HepG2 (cell line): ENCODE results near the gene ZNF318. TPM values are rescaled to one million over a fixed set of nuclear protein-coding genes. Genes with fewer than 3 reads are reported as not detected.

Source experiments
- ATAC-seq: fragments of 200-7000 bp; cut with Tn5 transposase; 3 replicates; pipeline ENCODE4 v1.9.1; 2020; ENCODE audit warnings: mild to moderate bottlenecking, moderate library complexity
- BruUV-seq: library from RNA; stranded (reverse); fragments of 400-500 nt; replicated peaks from 2 replicates; lab custom pipeline; 2021; lab: Mats Ljungman, UMichigan
- CTCF ChIA-PET: fragments of 300-600 bp; formaldehyde crosslinking; extraction: SDS; loops from one replicate; lab custom pipeline; 2021; ENCODE audit warnings: low total read pairs, inconsistent platforms, low intra/inter-chr PET ratio; lab: Yijun Ruan, JAX
- POLR2A ChIA-PET: fragments of 350-600 bp; sonication (Branson Sonifier 250); formaldehyde crosslinking; loops from one replicate; lab custom pipeline; 2020; ENCODE audit warnings: antibody characterized with exemption, inconsistent platforms; lab: Yijun Ruan, JAX
- DNase-seq: peaks from one replicate; pipeline ENCODE4 v3.0.0-alpha.2; 2015; ENCODE audit warnings: low spot score
- FAIRE-seq: peaks from 3 replicates; lab custom pipeline; 2011; peaks lifted over from hg19 to GRCh38; lab: Jason Lieb, UNC
- H2AFZ ChIP-seq: one replicate; pipeline ENCODE4 v1.6.1; 2011; ENCODE audit warnings: low read length, inconsistent platforms
- H3K27ac ChIP-seq: fragments of 300-600 bp; 3 replicates; pipeline ENCODE4 v1.8.0; 2011; ENCODE audit warnings: mixed run types, mild to moderate bottlenecking, mixed read lengths, low read length, inconsistent platforms; ENCODE audit not compliant: insufficient read depth; ENCODE audit errors: extremely low read length
- H3K27me3 ChIP-seq, 2 experiments: fragments of 200-600 bp in 1 of 2; 2 replicates in 1 of 2; 3 replicates in 1 of 2; pipeline versions ENCODE4 v1.6.0 to v1.8.0; 2011; ENCODE audit warnings: low read length in 2 of 2, mild to moderate bottlenecking in 2 of 2, moderate library complexity in 2 of 2, inconsistent platforms in 1 of 2; ENCODE audit not compliant: insufficient read depth in 2 of 2, control insufficient read depth in 1 of 2
- H3K36me3 ChIP-seq, 2 experiments: fragments of 200-600 bp in 1 of 2; replicated peaks in 1 of 2; 2 replicates in 1 of 2; 3 replicates in 1 of 2; pipeline versions ENCODE4 v1.5.1 to v1.8.0; 2011; ENCODE audit warnings: low read length in 2 of 2, inconsistent platforms in 1 of 2; ENCODE audit not compliant: insufficient read depth in 2 of 2, control insufficient read depth in 1 of 2
- H3K4me1 ChIP-seq: 2 replicates; pipeline ENCODE4 v1.5.1; 2012; ENCODE audit warnings: low read length, inconsistent platforms; ENCODE audit not compliant: insufficient read depth
- H3K4me2 ChIP-seq: 2 replicates; pipeline ENCODE4 v1.6.0; 2011; ENCODE audit warnings: low read depth, low read length, inconsistent platforms
- H3K4me3 ChIP-seq, 3 experiments: fragments of 200-600 bp in 1 of 3; sonication (generic), shearing (Covaris generic) in 1 of 3; replicated peaks in 1 of 3; 2 replicates each; pipeline ENCODE4 v1.5.1; 2011 to 2016; ENCODE audit warnings: low read length in 3 of 3, inconsistent platforms in 2 of 3, low read depth in 2 of 3, mild to moderate bottlenecking in 2 of 3, control low read depth in 1 of 3, mixed read lengths in 1 of 3; ENCODE audit not compliant: insufficient read depth in 1 of 3
- H3K79me2 ChIP-seq: one replicate; pipeline ENCODE4 v1.6.1; 2011; ENCODE audit warnings: low read length, inconsistent platforms; ENCODE audit not compliant: insufficient read depth
- H3K9ac ChIP-seq: 2 replicates; pipeline ENCODE4 v1.6.0; 2011; ENCODE audit warnings: mild to moderate bottlenecking, low read depth, low read length, inconsistent platforms; ENCODE audit not compliant: insufficient read depth
- H3K9me3 ChIP-seq: 2 replicates; pipeline ENCODE4 v1.5.1; 2012; ENCODE audit warnings: mild to moderate bottlenecking, low read length
- H4K20me1 ChIP-seq: 2 replicates; pipeline ENCODE4 v1.6.0; 2011; ENCODE audit warnings: inconsistent platforms, mild to moderate bottlenecking, low read length, moderate library complexity; ENCODE audit not compliant: insufficient read depth
- ATF1 ChIP-seq: IDR thresholded peaks from 2 replicates; pipeline ENCODE4 v1.6.1; 2016; ENCODE audit warnings: mild to moderate bottlenecking, control low read depth
- ATM ChIP-seq: fragments of 450-650 bp; IDR thresholded peaks from 2 replicates; pipeline ENCODE4 v1.7.1; 2017; ENCODE audit warnings: mild to moderate bottlenecking, borderline replicate concordance
- CENPT ChIP-seq: sonication (generic); formaldehyde crosslinking; IDR thresholded peaks from 2 replicates; pipeline ENCODE4 v1.8.0; 2022; ENCODE audit warnings: low read depth, mild to moderate bottlenecking, moderate library complexity, missing genetic modification reagents
- E2F5 ChIP-seq: sonication (generic); formaldehyde crosslinking; conservative IDR thresholded peaks from 2 replicates; pipeline ENCODE4 v1.4.0; 2020; ENCODE audit warnings: missing genetic modification reagents
- HIC2 ChIP-seq: sonication (generic); formaldehyde crosslinking; IDR thresholded peaks from 2 replicates; pipeline ENCODE4 v1.9.0; 2022; ENCODE audit warnings: low read depth, missing genetic modification reagents
- KLF6 ChIP-seq: IDR thresholded peaks from 2 replicates; pipeline ENCODE4 v1.8.0; 2016; ENCODE audit warnings: missing biosample characterization, missing genetic modification reagents
- MTA3 ChIP-seq: sonication (generic); formaldehyde crosslinking; IDR thresholded peaks from 2 replicates; pipeline ENCODE4 v1.4.0; 2020; ENCODE audit warnings: missing genetic modification reagents
- PLSCR1 ChIP-seq: sonication (generic); formaldehyde crosslinking; IDR thresholded peaks from 2 replicates; pipeline ENCODE4 v1.5.0; 2020; ENCODE audit warnings: missing genetic modification reagents, mild to moderate bottlenecking, borderline replicate concordance
- THYN1 ChIP-seq: sonication (generic); formaldehyde crosslinking; IDR thresholded peaks from 2 replicates; pipeline ENCODE4 v1.8.1; 2023; ENCODE audit warnings: low read depth, mild to moderate bottlenecking, moderate library complexity, missing genetic modification reagents, borderline replicate concordance
- UBTF ChIP-seq: sonication (generic); formaldehyde crosslinking; IDR thresholded peaks from 2 replicates; pipeline ENCODE4 v1.4.0; 2020; ENCODE audit warnings: mild to moderate bottlenecking, missing genetic modification reagents
- XRCC5 ChIP-seq: fragments of 200-400 bp; formaldehyde crosslinking; optimal IDR thresholded peaks from 2 replicates; pipeline ENCODE3; 2017; ENCODE audit warnings: mild to moderate bottlenecking, low read length
- ZBTB42 ChIP-seq: sonication (generic); formaldehyde crosslinking; IDR thresholded peaks from 2 replicates; pipeline ENCODE4 v1.5.0; 2020; ENCODE audit warnings: mild to moderate bottlenecking, missing genetic modification reagents
- ZFY ChIP-seq: sonication (generic); formaldehyde crosslinking; IDR thresholded peaks from 2 replicates; pipeline ENCODE4 v1.4.0; 2020; ENCODE audit warnings: missing genetic modification reagents
- ZNF230 ChIP-seq: sonication (generic); formaldehyde crosslinking; IDR thresholded peaks from 2 replicates; pipeline ENCODE4 v1.4.0; 2020; ENCODE audit warnings: mild to moderate bottlenecking, missing genetic modification reagents
- ZNF296 ChIP-seq: sonication (generic); formaldehyde crosslinking; conservative IDR thresholded peaks from 2 replicates; pipeline ENCODE4 v1.5.0; 2020; ENCODE audit warnings: mild to moderate bottlenecking, missing genetic modification reagents
- ZNF619 ChIP-seq: sonication (generic); formaldehyde crosslinking; IDR thresholded peaks from 2 replicates; pipeline ENCODE4 v1.4.0; 2020; ENCODE audit warnings: mild to moderate bottlenecking, missing genetic modification reagents
- WGBS: methylation state at CpG from one replicate; pipeline ENCODE4 v1.1.6; 2017; ENCODE audit warnings: low lambda C conversion rate; 5-methylcytosine and 5-hydroxymethylcytosine counted together
- in situ Hi-C: cut with HindIII; loops from 2 replicates; pipeline ENCODE4 v1.10.0; 2017; ENCODE audit warnings: low pct_unique_long_range_greater_than_20kb; ENCODE audit not compliant: extremely low pct_ligation_motif_present
- intact Hi-C: fragments of 100-400 bp; cut with micrococcal nuclease; formaldehyde crosslinking; loops from one replicate; pipeline ENCODE4 v1.10.0; 2022; ENCODE audit not compliant: unreplicated experiment
- polyA plus RNA-seq, 8 experiments: library from polyadenylated mRNA; depleted of rRNA in 3 of 8; stranded (reverse) in 7 of 8; unstranded in 1 of 8; fragments of >200 nt; fragmentation: Illumina TruSeq in 4 of 8; extraction: Trizol in 4 of 8; gene quantifications; 2 replicates each; pipeline versions ENCODE4 v1.2.1 to v1.2.3, GENCODE V29; 2011 to 2016; ENCODE audit warnings: low read depth in 4 of 8, missing spikeins in 1 of 8, mixed read lengths in 1 of 8; ENCODE audit not compliant: insufficient read depth in 1 of 8
- total RNA-seq, 5 experiments: library from RNA; depleted of rRNA; stranded (reverse); fragments of >200 nt; fragmentation: Illumina TruSeq; extraction: Trizol; gene quantifications; 2 replicates each; pipeline ENCODE4 v1.2.3, GENCODE V29; 2016; ENCODE audit warnings: low read depth in 1 of 5
- TF ChIP-seq, protein P1 (sequence below): sonication (generic); formaldehyde crosslinking; IDR thresholded peaks from 2 replicates; pipeline ENCODE4 v1.5.1; 2020; ENCODE audit warnings: mild to moderate bottlenecking, missing genetic modification reagents, borderline replicate concordance

The ZNF318 gene
- total and polyA plus RNA-seq, 2 of the 13 experiments (the other 11 are each of a cell fraction or from before 2014, with no cell fraction given), result 13.0 to 14.5 TPM

DNA sequence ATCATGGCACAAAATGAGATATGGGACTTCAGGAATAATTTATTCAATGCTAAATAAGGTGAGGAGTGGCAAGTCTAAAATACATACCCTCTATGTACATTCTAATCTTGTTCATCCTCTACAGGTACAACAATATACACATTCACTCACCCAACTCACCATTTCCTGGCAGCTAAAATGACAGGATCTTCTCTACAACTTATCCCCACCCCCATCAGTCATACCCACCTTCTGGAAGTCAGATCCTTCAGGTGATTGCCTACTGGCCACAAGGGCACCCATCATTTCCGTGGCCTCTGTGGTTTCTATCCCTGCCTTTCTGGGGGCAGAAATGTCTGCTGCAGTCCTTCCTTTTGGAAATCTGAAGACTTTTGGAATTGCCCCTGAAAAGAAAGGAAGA is 38.0 kb downstream of the ZNF318 start (continued):
- TF ChIP-seq UBTF (CRISPR knock-in tag), result no peak
- TF ChIP-seq THYN1, result no peak

- WGBS, result 0% methylated on average over 1 of the region's 1 CpG
- intact Hi-C loops (loop anchor here (2.0 kb wide), 1 partner anchor 38 kb away; no protein-coding TSS in a partner anchor), in situ Hi-C loops (no loop called here)
- H3K36me3 ChIP-seq, result no peaks in the 10 kb centered on the region
- H3K9me3 ChIP-seq, result no peaks in the 10 kb centered on the region
- no peaks in the 10 kb centered on the region for H4K20me1 ChIP-seq
- CTCF ChIA-PET, result no interaction called here
- peak overlapping the region; percentile 63 for H3K4me2 ChIP-seq
- H2AFZ ChIP-seq, result no peak overlapping the region
- peak overlapping the region in 2 of 3 experiments; percentile 9 to 21; a peak in 2 of 6 replicates for H3K4me3 ChIP-seq
- no peaks in the 10 kb centered on the region for H3K27me3 ChIP-seq
- DNase-seq, result peak; percentile 62
- no peaks in the 10 kb centered on the region for H3K79me2 ChIP-seq
- H3K9ac ChIP-seq, result peak overlapping the region; percentile 12; the same call in 1 of the 2 replicates
- peak; percentile 84 for ATAC-seq
- POLR2A ChIA-PET, result interaction anchor here (0.7 to 1.5 kb wide), 7 partner anchors 10 to 91 kb away, joined by 3 to 8 read pairs (median 4); partner anchors contain the start of genes SLC22A7 and ZNF318
- no peak overlapping the region for H3K27ac ChIP-seq
- peak; percentile 75 for FAIRE-seq
- BruUV-seq, result no TSS peak
- H3K4me1 ChIP-seq, result peaks cover 17% of the 10 kb centered on the region
- TF ChIP-seq XRCC5 (no peak), ZNF296 (CRISPR knock-in tag) (no peak), ZNF230 (CRISPR knock-in tag) (no peak), ZNF619 (CRISPR knock-in tag) (no peak), KLF6 (no peak), HIC2 (CRISPR knock-in tag) (peak; percentile 79), MTA3 (CRISPR knock-in tag) (no peak), PLSCR1 (CRISPR knock-in tag) (no peak), ATF1 (CRISPR knock-in tag) (no peak), CENPT (CRISPR knock-in tag) (no peak), E2F5 (CRISPR knock-in tag) (no peak), ATM (no peak), ZBTB42 (0 out of 2 replicates have a peak, but pooled peaks have one; percentile 37), ZFY (no peak)
- TF ChIP-seq, protein P1, sequence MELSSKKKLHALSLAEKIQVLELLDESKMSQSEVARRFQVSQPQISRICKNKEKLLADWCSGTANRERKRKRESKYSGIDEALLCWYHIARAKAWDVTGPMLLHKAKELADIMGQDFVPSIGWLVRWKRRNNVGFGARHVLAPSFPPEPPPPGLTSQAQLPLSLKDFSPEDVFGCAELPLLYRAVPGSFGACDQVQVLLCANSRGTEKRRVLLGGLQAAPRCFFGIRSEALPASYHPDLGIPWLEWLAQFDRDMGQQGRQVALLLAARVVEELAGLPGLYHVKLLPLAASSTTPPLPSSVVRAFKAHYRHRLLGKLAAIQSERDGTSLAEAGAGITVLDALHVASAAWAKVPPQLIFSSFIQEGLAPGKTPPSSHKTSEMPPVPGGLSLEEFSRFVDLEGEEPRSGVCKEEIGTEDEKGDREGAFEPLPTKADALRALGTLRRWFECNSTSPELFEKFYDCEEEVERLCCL (CRISPR knock-in tag), result no peak
These were observed 40.9 kb downstream of the ZNF318 start for GRCh38 chr6:43328528-43328927.
